ENCODE measurements around the gene PLXNB2. TPM values are rescaled to one million over a fixed set of nuclear protein-coding genes. Genes with fewer than 3 reads are reported as not detected.

Gene PLXNB2, protein sequence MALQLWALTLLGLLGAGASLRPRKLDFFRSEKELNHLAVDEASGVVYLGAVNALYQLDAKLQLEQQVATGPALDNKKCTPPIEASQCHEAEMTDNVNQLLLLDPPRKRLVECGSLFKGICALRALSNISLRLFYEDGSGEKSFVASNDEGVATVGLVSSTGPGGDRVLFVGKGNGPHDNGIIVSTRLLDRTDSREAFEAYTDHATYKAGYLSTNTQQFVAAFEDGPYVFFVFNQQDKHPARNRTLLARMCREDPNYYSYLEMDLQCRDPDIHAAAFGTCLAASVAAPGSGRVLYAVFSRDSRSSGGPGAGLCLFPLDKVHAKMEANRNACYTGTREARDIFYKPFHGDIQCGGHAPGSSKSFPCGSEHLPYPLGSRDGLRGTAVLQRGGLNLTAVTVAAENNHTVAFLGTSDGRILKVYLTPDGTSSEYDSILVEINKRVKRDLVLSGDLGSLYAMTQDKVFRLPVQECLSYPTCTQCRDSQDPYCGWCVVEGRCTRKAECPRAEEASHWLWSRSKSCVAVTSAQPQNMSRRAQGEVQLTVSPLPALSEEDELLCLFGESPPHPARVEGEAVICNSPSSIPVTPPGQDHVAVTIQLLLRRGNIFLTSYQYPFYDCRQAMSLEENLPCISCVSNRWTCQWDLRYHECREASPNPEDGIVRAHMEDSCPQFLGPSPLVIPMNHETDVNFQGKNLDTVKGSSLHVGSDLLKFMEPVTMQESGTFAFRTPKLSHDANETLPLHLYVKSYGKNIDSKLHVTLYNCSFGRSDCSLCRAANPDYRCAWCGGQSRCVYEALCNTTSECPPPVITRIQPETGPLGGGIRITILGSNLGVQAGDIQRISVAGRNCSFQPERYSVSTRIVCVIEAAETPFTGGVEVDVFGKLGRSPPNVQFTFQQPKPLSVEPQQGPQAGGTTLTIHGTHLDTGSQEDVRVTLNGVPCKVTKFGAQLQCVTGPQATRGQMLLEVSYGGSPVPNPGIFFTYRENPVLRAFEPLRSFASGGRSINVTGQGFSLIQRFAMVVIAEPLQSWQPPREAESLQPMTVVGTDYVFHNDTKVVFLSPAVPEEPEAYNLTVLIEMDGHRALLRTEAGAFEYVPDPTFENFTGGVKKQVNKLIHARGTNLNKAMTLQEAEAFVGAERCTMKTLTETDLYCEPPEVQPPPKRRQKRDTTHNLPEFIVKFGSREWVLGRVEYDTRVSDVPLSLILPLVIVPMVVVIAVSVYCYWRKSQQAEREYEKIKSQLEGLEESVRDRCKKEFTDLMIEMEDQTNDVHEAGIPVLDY (N-terminal part only)
- polyA plus RNA-seq (38.6 and 57.4 TPM in 2 replicates), polyA minus RNA-seq (61.9 and 76.2 TPM in 2 replicates)

DNA sequence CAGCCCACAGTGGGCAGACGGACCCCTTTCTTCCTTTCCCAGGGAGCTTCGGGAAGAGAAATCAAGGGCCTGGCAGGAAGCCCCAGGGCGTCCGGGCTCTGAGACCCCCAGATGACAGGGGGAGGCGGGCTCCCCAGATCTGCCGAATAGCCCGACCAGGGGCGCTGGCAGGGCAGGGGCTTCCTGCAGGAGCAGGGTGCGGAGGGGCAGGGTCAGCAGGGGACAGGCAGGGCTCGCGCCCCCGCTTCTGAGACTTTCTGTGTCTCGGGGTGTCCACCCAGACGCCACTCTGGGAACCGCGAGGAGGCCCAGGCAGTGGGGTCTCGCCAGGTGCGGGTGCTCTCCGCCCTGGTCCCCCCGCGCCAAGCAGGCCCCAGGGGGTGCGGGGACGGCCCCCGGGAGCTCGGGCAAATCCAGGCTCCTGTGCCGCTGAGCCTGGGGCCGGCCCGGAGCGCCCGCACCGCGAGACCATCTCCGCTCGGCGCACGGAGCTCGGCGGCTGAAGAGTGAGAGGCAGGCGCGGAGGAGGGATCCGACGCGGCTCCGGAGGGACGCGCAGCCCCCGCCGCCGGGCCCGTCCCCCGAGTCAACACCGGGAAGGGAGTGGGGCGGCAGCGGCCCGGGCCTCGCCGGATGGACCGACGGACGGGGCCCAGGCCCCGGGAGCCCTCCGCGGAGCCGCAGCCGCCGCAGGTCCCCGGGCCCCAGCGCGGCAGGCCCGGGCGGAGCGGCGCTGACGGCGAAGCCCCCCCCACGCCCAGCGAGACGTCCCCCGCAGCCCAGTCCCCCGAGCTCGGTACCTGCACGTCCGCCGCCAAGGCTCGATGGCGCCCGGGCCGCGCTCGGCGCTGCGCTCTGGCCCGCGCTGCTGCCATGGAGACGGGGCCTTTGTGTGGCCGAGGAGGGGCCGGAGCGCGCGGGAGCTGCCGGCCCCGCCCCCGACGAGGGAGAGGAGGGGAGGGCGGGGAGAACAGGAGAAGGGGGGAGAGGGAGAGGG, at the start of gene PLXNB2:
Gene PLXNB2 (minus strand): TSS at position 894 of the 997 bp plus-strand sequence. CDS start 17,062 bp downstream, outside the sequence.
- Histone ChIP-seq H3K9ac (ENCODE audit: low read length) (peak within 1 kb of the TSS; percentile 94), H3K9me2 (ENCODE audit: insufficient read depth, low read length) (no peaks in the 10 kb centered on the region), H3K27ac (ENCODE audit: low read length) (peak within 1 kb of the TSS; percentile 71), H3F3A (ENCODE audit: insufficient read depth, low read length, poor library complexity, severe bottlenecking) (no peaks in the 10 kb centered on the region), H3K79me2 (replicated peaks; ENCODE audit: insufficient read depth, low read length) (peaks cover 42% of the 10 kb centered on the region), H4K20me1 (ENCODE audit: insufficient read depth) (peaks cover 6% of the 10 kb centered on the region), H2AFZ (ENCODE audit: low read depth, low read length) (no peak within 1 kb of the TSS), H3K36me3 (ENCODE audit: insufficient read depth, low read length) (no peaks in the 10 kb centered on the region), H3K4me2 (ENCODE audit: low read length) (peak within 1 kb of the TSS; percentile 86), H3K4me3 (ENCODE audit: low read length) (peak within 1 kb of the TSS; percentile 94), H3K9me3 (ENCODE audit: low read length) (no peaks in the 10 kb centered on the region), H3K27me3 (ENCODE audit: insufficient read depth, low read depth, low read length) (no peaks in the 10 kb centered on the region)
- TF ChIP-seq, protein P1, sequence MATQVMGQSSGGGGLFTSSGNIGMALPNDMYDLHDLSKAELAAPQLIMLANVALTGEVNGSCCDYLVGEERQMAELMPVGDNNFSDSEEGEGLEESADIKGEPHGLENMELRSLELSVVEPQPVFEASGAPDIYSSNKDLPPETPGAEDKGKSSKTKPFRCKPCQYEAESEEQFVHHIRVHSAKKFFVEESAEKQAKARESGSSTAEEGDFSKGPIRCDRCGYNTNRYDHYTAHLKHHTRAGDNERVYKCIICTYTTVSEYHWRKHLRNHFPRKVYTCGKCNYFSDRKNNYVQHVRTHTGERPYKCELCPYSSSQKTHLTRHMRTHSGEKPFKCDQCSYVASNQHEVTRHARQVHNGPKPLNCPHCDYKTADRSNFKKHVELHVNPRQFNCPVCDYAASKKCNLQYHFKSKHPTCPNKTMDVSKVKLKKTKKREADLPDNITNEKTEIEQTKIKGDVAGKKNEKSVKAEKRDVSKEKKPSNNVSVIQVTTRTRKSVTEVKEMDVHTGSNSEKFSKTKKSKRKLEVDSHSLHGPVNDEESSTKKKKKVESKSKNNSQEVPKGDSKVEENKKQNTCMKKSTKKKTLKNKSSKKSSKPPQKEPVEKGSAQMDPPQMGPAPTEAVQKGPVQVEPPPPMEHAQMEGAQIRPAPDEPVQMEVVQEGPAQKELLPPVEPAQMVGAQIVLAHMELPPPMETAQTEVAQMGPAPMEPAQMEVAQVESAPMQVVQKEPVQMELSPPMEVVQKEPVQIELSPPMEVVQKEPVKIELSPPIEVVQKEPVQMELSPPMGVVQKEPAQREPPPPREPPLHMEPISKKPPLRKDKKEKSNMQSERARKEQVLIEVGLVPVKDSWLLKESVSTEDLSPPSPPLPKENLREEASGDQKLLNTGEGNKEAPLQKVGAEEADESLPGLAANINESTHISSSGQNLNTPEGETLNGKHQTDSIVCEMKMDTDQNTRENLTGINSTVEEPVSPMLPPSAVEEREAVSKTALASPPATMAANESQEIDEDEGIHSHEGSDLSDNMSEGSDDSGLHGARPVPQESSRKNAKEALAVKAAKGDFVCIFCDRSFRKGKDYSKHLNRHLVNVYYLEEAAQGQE (IDR thresholded peaks at IDR 0.05; ENCODE audit: borderline replicate concordance) = no peak
- no peak for TF ChIP-seq TAF1 (IDR thresholded peaks at IDR 0.05; ENCODE audit: low read depth)
- TF ChIP-seq, protein P2, sequence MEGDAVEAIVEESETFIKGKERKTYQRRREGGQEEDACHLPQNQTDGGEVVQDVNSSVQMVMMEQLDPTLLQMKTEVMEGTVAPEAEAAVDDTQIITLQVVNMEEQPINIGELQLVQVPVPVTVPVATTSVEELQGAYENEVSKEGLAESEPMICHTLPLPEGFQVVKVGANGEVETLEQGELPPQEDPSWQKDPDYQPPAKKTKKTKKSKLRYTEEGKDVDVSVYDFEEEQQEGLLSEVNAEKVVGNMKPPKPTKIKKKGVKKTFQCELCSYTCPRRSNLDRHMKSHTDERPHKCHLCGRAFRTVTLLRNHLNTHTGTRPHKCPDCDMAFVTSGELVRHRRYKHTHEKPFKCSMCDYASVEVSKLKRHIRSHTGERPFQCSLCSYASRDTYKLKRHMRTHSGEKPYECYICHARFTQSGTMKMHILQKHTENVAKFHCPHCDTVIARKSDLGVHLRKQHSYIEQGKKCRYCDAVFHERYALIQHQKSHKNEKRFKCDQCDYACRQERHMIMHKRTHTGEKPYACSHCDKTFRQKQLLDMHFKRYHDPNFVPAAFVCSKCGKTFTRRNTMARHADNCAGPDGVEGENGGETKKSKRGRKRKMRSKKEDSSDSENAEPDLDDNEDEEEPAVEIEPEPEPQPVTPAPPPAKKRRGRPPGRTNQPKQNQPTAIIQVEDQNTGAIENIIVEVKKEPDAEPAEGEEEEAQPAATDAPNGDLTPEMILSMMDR (IDR thresholded peaks at IDR 0.05; ENCODE audit: poor library complexity, severe bottlenecking) = no peak
- no peak for TF ChIP-seq EZH2 (IDR thresholded peaks at IDR 0.05; ENCODE audit: borderline replicate concordance, insufficient read depth, low read length, poor library complexity, severe bottlenecking)
- peak; percentile 72 for TF ChIP-seq POLR2AphosphoS5 (IDR thresholded peaks at IDR 0.05)
- no peak for TF ChIP-seq RAD21 (conservative IDR thresholded peaks at IDR 0.05)
- peak; percentile 20 for TF ChIP-seq EP300 (conservative IDR thresholded peaks at IDR 0.05; ENCODE audit: poor library complexity, severe bottlenecking)
- TF ChIP-seq SMC3 (conservative IDR thresholded peaks at IDR 0.05; ENCODE audit: poor library complexity) = peak; percentile 15
- TF ChIP-seq MXI1 (conservative IDR thresholded peaks at IDR 0.05; ENCODE audit: poor library complexity, severe bottlenecking) = peak; percentile 28

All from neural cell (in vitro differentiated cells).